HG02642 (cell line): ENCODE data around the gene SCN10A.

Source experiments
- ATAC-seq: cut with Tn5 transposase; IDR thresholded peaks from one replicate; pipeline ENCODE4 v1.9.1; 2021; ENCODE audit warnings: mild to moderate bottlenecking; ENCODE audit not compliant: unreplicated experiment, poor library complexity

The SCN10A gene

DNA sequence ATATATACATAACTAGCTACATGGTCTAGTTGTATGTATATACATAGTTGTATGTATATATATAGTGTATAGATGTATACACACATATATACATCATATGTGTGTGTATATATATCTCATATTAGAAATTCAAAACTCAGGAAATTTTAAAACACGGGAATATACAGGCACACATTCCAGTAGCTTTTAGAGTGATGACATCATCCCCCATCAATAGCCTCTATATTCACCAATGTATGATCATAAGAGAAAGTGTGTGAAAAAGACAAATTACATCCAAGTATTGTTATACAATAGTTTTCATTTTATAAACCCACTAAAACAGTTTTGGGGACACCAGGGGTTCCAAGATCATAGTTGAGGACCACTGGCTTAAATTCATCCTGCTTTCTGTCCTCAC is 23.0 kb downstream of the SCN10A start:
- no peak for ATAC-seq

DNA sequence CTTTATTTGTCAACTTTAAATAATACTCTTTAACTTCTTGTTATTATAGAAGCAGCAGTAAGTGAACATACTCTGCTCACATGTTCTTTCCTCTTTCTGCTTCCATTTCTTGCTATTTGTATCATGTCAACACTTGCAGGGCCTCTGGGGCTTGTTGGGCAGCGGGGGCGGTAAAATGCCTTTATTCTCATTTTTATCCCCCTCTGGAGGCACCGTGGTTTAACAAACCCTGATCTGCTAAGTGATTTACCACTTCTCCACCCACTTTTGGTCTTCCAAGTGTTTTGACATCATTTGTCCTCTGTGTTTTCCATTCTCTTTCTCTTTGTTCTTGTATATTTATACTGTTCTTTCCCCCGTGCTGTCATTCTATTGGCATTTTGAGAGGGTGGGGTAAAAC is 33.9 kb downstream of the SCN10A start:
- no peak for ATAC-seq

DNA sequence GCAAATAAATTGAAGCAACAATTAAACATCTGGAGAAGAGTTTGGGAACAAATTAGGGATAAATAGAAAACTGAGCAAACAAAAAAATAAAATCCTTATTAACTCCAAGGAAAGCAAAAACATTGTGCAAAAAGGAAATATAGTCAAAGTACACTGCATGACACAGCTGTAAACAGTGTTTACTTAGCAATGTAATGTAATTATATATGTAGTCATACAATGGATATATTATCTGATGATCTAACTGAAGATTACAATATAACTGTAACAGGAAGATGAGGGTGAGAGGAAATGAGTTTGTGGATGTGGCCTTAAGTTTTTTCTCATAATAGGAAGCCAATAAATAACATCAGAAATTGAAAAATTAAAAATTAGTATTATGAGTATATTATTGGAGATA is 42.5 kb downstream of the SCN10A start:
- ATAC-seq = no peak

DNA sequence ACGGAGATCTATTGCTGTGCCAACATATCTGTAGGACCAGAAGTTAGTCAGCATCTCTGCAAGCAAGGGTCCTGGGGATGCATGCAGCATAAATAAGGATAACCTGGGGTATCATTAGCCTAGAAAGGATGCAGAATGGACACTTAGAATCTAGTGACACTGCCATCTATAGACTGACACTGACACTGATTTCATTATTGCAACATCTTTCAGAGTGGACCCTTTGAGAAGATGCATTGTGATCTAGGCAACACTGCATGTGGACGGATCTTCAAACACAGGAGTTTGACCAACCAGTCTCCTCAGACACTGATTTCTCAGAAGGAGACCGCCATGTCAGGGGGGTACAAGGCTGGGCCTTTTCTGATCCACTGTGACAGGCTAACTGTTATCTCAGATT is 52.4 kb downstream of the SCN10A start:
- no peak for ATAC-seq

DNA sequence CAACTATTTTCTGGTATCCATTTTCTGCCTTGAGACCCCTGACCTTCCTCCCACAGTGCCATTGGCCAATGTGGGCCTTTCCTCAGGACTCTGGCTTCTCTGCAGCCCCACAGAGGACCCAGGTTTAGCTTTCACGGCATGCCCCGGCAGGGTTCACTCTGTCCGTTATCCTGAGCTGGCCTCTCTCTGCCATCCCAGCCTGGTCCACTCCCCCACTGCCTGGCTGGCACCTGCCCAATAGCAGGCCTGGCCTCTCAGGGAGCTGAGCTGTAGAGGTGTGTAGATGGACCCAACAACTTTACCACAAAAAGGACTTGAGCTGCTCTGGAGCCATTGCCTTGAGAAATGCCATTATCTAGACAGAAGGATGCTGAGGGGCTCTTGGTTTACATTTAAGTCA is 57.5 kb downstream of the SCN10A start:
- ATAC-seq = no peak

DNA sequence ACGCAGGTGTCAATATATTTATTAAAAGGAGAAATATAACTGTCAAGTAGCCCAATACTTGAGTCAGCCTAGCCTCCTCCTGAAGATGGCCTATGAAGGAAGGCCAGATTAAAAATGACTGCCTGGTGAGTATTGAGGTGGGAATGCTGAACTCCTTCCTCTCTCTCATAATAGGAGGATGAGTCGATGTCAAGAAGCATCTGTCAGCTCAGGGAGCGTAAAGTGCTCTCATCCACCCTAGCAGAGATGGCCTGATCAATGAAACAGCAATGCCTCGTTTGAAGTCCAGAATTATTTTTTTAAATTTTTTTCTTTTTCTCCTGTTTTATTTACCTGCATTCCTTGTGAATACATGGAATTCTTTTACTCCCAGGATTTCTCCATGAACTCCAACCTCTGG is 58.3 kb downstream of the SCN10A start:
- no peak for ATAC-seq

DNA sequence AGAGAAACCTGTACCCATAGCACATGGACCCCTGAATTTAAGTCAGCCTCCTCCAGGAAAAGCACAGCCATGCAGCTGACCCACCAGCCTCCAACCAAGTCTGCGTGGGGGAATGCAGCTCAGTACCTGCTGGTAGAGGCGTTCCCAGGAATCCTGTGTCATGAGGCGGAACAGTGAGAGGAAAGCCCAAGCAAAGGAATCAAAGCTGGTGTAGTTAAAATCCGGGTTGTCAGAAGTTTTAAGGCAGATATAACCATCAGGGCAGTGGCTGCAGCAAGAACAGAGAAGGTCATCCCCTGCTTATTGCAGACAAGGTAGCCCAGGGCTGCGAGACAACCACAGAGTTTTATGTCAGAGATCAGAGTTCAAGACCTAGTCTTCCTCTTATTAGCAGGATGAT is 59.1 kb downstream of the SCN10A start:
- ATAC-seq = no peak

DNA sequence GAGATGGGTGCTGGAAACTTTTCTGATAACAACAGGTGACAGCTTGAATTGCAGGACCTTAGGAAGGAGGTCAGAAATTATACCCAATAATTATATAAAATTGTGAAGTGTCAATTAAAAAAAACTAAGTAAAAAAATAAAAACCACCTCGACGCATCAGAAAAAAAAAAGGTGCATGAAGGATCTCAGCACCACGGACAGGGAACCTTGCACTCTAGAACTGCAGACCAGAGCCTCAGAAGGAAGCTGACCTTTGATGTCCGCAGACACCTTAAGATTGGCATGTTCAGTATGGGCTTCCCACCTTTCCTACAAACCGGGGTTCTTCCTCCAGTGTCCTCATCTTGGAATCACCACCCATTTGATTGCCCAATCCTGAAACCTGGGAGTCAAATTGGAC is 60.9 kb downstream of the SCN10A start:
- no peak for ATAC-seq

DNA sequence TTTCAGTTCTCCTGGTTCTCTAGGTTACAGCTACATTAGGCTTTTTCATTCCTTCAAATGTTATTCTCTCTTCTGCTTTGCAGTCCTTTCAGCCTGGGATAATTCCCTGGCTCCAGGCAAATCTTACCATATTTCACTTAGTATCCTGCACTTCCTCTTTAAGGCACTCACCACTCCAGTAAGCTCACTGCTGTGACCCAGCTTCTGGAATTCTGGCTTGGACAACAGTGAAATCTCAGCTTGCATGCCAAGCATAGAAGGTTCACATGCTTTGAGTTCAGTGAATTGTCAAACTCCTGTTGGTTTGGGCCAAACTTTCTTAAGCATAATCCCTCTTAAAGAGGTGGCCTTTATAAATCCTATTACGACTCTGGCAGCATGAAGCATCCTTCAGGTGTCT is 69.4 kb downstream of the SCN10A start:
- ATAC-seq = no peak

DNA sequence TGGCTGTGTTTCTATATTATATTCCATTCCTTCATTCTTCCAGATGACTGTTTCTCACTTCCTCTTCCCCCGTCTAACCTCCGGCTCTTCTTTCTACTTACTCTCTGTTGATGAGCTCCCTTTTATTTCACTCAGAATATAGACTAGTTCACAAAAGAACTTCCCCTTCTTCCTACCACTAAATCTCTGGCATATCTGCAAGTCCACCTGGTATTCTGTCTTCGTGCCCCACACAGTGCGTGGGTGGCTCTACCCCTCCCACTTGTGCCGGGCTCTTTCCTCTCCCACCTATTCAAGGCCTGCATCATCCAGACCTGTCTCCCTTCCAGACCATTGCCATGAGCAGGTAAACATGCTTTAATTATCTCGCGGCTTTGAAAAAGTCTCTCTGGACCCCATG is 73.0 kb downstream of the SCN10A start:
- no peak for ATAC-seq

DNA sequence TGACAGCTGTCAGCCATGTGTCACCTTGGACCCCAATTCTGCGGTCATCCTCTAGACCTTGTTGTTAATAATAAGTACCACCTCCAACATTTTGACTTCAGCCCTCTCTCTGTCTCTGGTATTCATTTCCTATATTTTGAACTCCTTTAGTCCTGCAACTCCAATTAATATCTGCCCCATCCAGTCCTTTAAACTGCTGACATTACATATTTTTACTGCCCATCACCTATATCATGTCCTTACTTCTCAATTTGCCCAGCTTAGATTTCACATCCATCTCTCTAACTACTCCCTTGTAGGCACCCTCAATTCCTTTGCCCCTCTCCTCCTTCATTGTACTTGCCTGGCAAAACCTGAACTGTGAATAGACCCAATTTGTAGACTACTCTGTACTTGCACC is 73.5 kb downstream of the SCN10A start:
- ATAC-seq = no peak

DNA sequence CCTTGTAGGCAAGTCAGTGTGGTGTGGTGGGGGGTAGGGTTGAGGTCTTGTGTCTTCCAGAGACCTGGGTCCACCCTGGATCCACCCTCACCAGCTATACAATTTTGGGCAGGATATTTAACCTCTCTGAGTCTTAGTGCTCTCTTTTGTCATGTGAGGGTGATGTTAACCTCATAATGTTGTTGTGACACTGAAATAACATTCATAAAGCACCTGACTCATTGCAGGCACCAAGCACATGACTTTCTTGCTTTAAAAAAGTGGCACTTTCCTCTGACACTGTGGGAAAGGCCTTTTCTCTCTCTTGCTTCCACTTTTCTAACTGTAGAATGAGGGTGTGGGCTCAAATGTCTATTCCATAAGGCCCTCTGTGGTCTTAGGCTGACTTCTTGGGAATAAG is 75.5 kb downstream of the SCN10A start:
- no peak for ATAC-seq

DNA sequence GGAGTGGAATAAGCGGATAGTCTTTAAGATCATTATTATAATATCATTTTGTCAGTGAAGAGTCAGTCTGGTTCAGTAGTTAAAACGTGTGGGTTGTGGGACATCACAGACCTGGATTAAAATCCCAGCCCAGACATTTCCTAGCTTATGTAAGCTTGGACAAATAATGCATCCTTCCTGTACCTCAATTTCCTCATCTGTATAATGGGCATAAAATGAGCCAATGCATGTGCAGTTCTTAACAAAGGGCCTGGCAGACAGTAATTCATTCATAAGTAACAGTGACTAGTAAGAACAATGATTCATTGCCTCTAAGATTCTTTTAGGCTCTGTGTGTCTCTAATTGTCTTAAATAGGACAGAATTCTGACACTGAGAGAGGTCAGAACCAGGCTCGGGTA is 76.1 kb downstream of the SCN10A start:
- ATAC-seq = no peak

DNA sequence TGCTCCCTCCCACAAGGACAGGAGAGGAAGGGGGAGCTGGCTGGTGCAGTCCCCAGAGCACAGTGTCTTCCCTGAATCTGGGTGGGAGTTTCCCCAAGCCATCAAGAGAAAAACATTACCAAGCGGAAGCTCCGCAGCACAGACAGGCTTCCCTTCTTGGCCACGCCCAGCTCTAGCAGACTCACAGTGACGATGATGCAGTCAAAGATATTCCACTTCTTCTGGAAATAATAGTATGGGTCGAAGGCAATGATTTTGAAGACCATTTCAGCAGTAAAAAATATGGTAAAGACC is 76.7 kb downstream of the SCN10A start:
- no peak for ATAC-seq

DNA sequence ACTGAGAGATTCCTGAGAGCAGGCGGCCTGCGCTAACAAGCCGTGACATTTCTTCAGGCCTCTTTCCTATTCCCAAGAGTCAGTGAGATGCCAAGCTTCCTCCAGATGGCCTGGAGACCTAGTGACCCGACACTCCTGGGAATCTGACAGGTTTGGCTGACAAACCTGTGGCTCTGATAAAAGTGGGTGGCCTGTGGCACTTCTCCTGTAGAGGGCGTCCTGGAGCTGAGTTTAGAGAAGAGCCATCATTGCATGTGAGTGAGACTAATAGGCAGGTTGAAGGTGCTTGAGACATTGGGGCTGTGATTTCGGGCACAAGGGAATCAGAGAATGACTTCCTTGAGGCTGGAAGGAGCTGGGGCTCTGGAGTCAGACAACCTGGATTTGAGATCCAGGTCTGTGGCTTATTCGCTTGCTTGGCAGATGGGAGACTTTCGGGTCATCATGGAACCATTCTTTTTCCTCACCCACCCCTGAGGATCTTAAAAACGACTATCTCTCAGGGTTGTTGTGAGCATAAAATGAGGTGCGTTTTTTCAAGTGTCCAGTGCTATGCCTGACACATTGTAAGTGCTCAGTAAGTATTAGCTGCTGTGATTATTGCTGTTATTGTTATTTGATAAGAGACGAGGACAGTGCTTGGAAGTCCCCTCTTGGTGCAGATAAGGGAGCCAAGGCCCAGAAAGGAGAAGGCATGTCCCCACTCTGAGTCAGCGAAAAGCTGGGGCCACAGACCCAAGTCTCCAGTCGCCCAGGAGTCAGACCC is 77.2 kb downstream of the SCN10A start:
- no peak for ATAC-seq

DNA sequence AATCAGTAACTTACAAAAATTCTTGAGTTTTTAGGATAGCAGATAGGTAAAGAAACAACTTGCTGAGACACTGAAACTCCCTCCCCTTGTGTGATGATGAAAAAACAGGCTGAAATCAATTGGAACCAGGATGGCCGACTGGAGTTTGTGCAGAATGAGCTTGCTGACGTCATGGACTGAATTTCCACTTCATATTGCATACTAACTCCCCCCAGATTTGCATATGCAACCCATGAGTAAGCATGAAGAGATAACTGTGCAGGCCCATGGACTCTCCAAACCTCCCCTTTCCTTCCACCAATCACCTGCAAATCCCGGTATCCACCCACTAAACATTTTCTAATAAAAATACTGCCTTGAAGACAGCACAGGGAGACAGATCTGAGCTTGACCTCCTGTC is 84.5 kb downstream of the SCN10A start:
- no peak for ATAC-seq

DNA sequence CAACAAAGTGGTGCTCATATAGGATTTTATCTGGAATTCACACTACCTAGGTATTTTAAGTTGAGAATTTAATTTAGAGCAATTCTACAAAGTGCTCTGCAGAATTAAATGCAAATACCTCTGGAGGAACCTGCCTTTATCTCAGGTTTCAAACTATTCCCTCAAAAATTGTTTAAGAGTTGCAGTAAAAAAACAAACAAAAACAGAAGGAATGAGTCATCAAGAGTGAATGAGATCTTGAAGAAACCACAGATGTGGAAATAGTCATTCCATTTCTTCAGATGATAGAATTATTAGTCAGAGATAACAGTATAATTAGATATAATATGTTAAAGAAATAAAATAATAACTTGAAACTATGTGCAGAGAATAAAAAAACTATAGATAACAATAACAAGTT is 85.7 kb downstream of the SCN10A start:
- no peak for ATAC-seq

DNA sequence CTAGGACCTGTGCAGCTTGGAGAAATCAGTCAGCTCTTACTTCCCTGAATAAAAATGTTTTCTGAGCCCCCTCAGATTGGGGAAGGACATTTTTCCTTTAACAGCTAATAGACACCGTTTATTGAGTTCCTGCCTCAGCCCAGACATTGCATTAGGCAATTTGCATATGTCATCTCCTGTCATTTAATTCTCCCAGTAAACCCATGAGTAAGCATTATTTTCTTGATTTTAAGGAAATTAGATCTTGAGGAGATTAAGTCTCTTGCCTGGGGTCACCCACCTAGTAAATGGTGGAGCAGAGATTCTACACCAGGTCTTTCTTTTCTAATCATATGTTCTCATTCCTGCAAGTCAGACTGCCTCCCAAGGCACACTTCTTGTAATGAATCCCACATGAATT is 88.0 kb downstream of the SCN10A start:
- no peak for ATAC-seq

DNA sequence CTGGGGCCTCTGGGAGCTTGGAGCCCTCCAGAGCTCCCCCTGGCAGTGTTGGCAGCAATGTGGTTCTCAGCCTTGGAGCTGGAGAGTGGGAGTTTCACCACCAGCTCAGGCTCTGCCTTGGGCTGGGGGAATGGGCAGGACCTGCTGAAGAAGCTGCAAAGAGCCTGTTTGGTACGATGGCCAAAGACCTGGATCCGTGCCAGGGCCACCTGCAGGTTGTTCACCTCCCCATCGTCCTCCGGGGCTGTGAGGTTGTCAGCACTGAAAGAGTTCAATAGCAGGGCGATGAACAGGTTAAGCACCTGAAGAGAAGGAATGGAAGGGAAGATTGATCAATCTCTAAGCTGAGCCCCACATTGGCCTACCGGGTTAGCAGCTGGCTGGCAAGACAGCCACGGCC is 89.3 kb downstream of the SCN10A start:
- no peak for ATAC-seq

DNA sequence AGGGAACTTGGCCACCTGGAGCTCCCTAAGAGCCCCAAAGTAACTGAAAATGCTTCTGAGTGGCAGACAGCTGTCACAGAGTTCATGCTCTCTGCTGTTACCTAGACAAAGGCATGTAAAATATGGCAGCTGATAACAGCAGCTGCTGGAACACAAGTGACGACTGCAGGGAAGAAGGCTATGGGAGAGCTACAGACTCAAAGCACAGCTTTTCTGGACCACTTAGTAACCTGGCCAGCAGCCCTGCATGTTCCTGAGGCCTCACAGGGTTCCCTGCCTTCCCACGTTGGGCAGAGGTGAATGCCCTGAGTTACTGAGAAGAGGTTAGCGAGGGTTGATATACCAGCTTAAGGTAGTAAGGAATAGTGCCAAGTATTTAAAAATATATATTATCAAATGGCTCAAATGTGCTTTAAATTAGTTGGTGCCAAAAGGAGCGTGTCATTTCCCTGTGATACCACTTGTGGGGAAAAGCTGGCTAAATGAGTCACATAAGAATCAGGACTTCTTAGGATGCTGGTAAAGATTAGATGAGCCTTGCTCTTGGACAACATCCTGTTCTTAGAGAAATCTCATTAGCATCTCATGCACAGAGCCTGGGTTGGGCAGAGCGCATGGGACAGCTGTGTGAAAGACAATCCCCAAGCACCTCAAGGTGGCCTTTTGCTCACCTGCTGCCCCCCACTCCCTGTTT is 90.1 kb downstream of the SCN10A start:
- no peak for ATAC-seq

DNA sequence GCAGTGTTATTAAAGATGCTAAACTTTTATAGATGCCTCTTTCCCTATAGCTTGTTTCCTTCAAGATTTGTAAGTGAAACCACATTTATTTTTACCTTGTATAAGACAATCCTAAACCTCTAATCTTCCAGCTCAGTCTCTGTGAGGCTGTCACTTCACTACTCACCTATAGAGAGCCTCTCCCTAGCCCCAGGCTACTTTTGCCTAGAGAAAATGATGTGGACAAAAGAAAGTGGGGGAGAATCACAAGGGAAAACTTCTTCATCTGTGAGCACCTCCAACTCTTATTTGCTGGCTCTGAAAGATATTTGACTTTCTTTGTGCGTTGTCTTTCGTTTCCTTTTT is 91.7 kb downstream of the SCN10A start:
- no peak for ATAC-seq

DNA sequence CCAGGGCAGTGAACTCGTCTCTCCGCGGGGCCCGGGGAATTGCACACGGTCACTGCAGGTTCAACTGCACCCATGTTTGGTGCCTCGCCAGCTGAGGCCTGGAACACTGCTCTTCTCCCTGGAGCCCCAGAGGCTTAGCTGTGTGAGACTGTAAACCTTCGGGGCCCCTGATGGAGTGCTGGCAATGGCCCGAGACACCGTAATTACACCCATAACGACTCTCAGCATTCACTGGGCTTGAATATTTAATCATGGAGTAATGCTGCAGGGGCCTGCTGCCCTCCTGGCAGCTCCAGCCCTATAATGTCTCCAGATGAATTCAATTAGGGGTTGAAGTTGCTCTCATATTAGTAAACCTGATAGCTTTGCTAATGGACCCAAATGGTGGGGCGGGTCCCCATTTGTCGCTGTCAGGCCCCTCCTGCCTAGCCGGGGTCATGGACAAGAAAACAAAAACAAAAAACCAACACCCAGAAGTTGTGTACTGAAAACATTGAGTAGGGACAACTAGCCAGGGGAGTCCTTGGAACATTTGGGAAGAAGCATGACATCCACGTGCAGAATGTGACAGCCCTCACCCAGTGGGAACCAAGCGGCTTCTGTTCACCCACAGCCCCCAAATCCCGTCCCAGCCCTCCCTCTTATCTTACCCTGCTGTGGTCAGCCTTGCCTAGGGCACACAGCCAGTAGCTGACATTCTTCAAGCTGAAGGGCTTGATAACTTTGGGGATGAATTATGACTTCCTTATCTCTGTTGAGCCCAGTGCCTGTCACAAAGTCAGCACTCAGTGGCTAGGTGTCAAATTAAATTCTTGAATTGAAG is 92.2 kb downstream of the SCN10A start:
- no peak for ATAC-seq
